ENCODE results near the gene GPALPP1. TPM values are rescaled to one million over a fixed set of nuclear protein-coding genes. Genes with fewer than 3 reads are reported as not detected.

Gene GPALPP1
- total RNA-seq, 1 donor from 2014 or later: 20.9 TPM

Small RNA genes within 50 kb of the gene (small RNA-seq; reads per million reads assigned to genes)
- not detected for gene RN7SL49P

Other genes with a start within 250 kb of the GPALPP1 start
- gene NUFIP1, start 67 bp upstream of the GPALPP1 start, total RNA-seq: 2.5 TPM
- gene GTF2F2, start 131.0 kb downstream of the GPALPP1 start, total RNA-seq: 18.9 TPM
- not detected for gene KCTD4, start 211.5 kb downstream of the GPALPP1 start, total RNA-seq